Suprapubic skin (tissue), 4 donors: ENCODE measurements around the gene RNPEP. TPM values are rescaled to one million over a fixed set of nuclear protein-coding genes. Genes with fewer than 3 reads are reported as not detected.

Source experiments
- DNase-seq, 2 donors: peaks; one replicate each; pipeline ENCODE4 v3.0.0-alpha.2; 2019; ENCODE audit warnings: low spot score in 2 of 2
- H3K27ac ChIP-seq: fragments of 200-600 bp; sonication (generic); one replicate; pipeline ENCODE4 v1.5.1; 2019
- H3K27me3 ChIP-seq: fragments of 200-600 bp; sonication (generic); one replicate; pipeline ENCODE4 v1.5.1; 2019
- H3K36me3 ChIP-seq: fragments of 200-600 bp; sonication (generic); one replicate; pipeline ENCODE4 v1.5.1; 2019
- H3K4me1 ChIP-seq: fragments of 200-600 bp; sonication (generic); one replicate; pipeline ENCODE4 v1.5.1; 2019
- H3K4me3 ChIP-seq: fragments of 200-600 bp; sonication (generic); one replicate; pipeline ENCODE4 v1.5.1; 2019; ENCODE audit warnings: mild to moderate bottlenecking
- H3K9me3 ChIP-seq: fragments of 200-600 bp; sonication (generic); one replicate; pipeline ENCODE4 v1.5.1; 2019
- CTCF ChIP-seq, 2 donors: fragments of 200-600 bp in 1 of 2; fragments of 450-650 bp in 1 of 2; sonication (generic) in 1 of 2; IDR thresholded peaks; one replicate each; pipeline ENCODE4 v1.5.1; 2016 to 2019; ENCODE audit warnings: antibody characterized with exemption in 2 of 2, mild to moderate bottlenecking in 1 of 2, moderate library complexity in 1 of 2
- EP300 ChIP-seq: sonication (generic); formaldehyde crosslinking; IDR thresholded peaks from one replicate; pipeline ENCODE4 v1.6.1; 2017; ENCODE audit warnings: antibody characterized with exemption
- POLR2A ChIP-seq, 2 donors: fragments of 450-650 bp; IDR thresholded peaks; one replicate each; pipeline ENCODE4 v1.6.1; 2017; ENCODE audit warnings: antibody characterized with exemption in 2 of 2, mild to moderate bottlenecking in 2 of 2, moderate library complexity in 2 of 2
- POLR2AphosphoS5 ChIP-seq, 3 donors: sonication (generic); formaldehyde crosslinking; IDR thresholded peaks; one replicate each; pipeline ENCODE4 v1.6.1; 2017; ENCODE audit warnings: antibody characterized with exemption in 3 of 3
- WGBS: methylation state at CpG from one replicate; pipeline ENCODE4 v1.1.5; 2018; 5-methylcytosine and 5-hydroxymethylcytosine counted together
- total RNA-seq, 4 donors: library from RNA; depleted of rRNA; stranded (reverse); fragments of >200 nt; gene quantifications; one replicate each; pipeline ENCODE4 v1.1.0, GENCODE V29; 2016

Gene RNPEP
- total RNA-seq, 4 donors from 2014 or later = 53.3 to 107 (median 74.1) TPM

- Histone ChIP-seq H3K27me3 (no peaks in the 10 kb centered on the region), H3K4me1 (peaks cover 24% of the 10 kb centered on the region), H3K9me3 (no peaks in the 10 kb centered on the region), H3K36me3 (peaks cover 16% of the 10 kb centered on the region), H3K27ac (no peak overlapping the region), H3K4me3 (no peak overlapping the region)
- TF ChIP-seq CTCF (IDR thresholded peaks at IDR 0.05) = no peak
- TF ChIP-seq POLR2AphosphoS5 (IDR thresholded peaks at IDR 0.05) = no peak
- no peak for TF ChIP-seq POLR2A (IDR thresholded peaks at IDR 0.05)
- no peak for TF ChIP-seq EP300
- WGBS = 96% methylated on average over 6 of the region's 6 CpGs
- DNase-seq = no peak
Measured at GRCh38 chr1:202014060-202014459, 31.6 kb downstream of the RNPEP start.

GRCh38 chr1:202014915-202015661, 32.6 kb downstream of the RNPEP start:
- DNase-seq = no peak
- Histone ChIP-seq H3K36me3 (peaks cover 16% of the 10 kb centered on the region), H3K4me1 (peaks cover 14% of the 10 kb centered on the region), H3K27me3 (no peaks in the 10 kb centered on the region), H3K9me3 (no peaks in the 10 kb centered on the region), H3K27ac (no peak overlapping the region), H3K4me3 (no peak overlapping the region)
- TF ChIP-seq POLR2AphosphoS5 (IDR thresholded peaks at IDR 0.05) = no peak
- TF ChIP-seq POLR2A (IDR thresholded peaks at IDR 0.05) = no peak
- TF ChIP-seq EP300 = no peak
- TF ChIP-seq CTCF (IDR thresholded peaks at IDR 0.05) = no peak
- WGBS = 73% methylated on average over 16 of the region's 17 CpGs

DNA sequence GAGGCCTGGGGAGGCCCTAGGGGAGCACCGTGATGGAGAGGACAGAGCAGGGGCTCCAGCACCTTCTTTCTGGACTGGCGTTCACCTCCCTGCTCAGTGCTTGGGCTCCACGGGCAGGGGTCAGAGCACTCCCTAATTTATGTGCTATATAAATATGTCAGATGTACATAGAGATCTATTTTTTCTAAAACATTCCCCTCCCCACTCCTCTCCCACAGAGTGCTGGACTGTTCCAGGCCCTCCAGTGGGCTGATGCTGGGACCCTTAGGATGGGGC, 33.2 kb downstream of the RNPEP start:
- no peak overlapping the region for H3K4me3 ChIP-seq

GRCh38 chr1:202016022-202016810, 33.8 kb downstream of the RNPEP start:
- Histone ChIP-seq H3K27ac (no peak overlapping the region), H3K9me3 (no peaks in the 10 kb centered on the region), H3K36me3 (peaks cover 16% of the 10 kb centered on the region), H3K27me3 (no peaks in the 10 kb centered on the region), H3K4me1 (peaks cover 8% of the 10 kb centered on the region), H3K4me3 (no peak overlapping the region)
- DNase-seq = no peak
- no peak for TF ChIP-seq POLR2AphosphoS5 (IDR thresholded peaks at IDR 0.05)
- no peak for TF ChIP-seq CTCF (IDR thresholded peaks at IDR 0.05)
- no peak for TF ChIP-seq EP300
- no peak for TF ChIP-seq POLR2A (IDR thresholded peaks at IDR 0.05)
- WGBS = 84% methylated on average over 9 of the region's 9 CpGs

More for the DNA sequence above, 33.2 kb downstream of the RNPEP start:
- H3K4me1 ChIP-seq = peaks cover 10% of the 10 kb centered on the region
- no peak for DNase-seq
- no peaks in the 10 kb centered on the region for H3K27me3 ChIP-seq
- no peak for TF ChIP-seq POLR2AphosphoS5 (IDR thresholded peaks at IDR 0.05)
- no peak for TF ChIP-seq POLR2A (IDR thresholded peaks at IDR 0.05)
- no peak for TF ChIP-seq CTCF (IDR thresholded peaks at IDR 0.05)
- TF ChIP-seq EP300 = no peak
- H3K27ac ChIP-seq = no peak overlapping the region
- peaks cover 16% of the 10 kb centered on the region for H3K36me3 ChIP-seq
- H3K9me3 ChIP-seq = no peaks in the 10 kb centered on the region
- WGBS = 92% methylated on average over 3 of the region's 3 CpGs
